T-helper 2 cell treated with Interferon-gamma antibody and Interleukin-4, amounts not matched to agents 5 μg/mL and 100 μg/mL, for 36 hours (primary cell): Measurements from ENCODE around the gene LUZP1.

ENCODE experiments used
- DNase-seq: peaks from one replicate; pipeline ENCODE4 v3.0.0; 2021; ENCODE audit warnings: low spot score
- H3K27ac Mint-ChIP-seq: one replicate; pipeline ENCODE4 v1.8.0; 2021; ENCODE audit warnings: mild to moderate bottlenecking, mixed read lengths
- H3K27me3 Mint-ChIP-seq: one replicate; pipeline ENCODE4 v1.8.0; 2021; ENCODE audit warnings: low read depth, mixed read lengths
- H3K36me3 Mint-ChIP-seq: one replicate; pipeline ENCODE4 v1.8.0; 2021; ENCODE audit warnings: low read depth, mixed read lengths
- H3K4me1 Mint-ChIP-seq: one replicate; pipeline ENCODE4 v1.8.0; 2021; ENCODE audit warnings: low read depth, mixed read lengths
- H3K4me3 Mint-ChIP-seq: one replicate; pipeline ENCODE4 v1.8.0; 2022; ENCODE audit warnings: mild to moderate bottlenecking, moderate library complexity, mixed read lengths
- H3K9me3 Mint-ChIP-seq: one replicate; pipeline ENCODE4 v1.8.0; 2021; ENCODE audit warnings: mixed read lengths

LUZP1 gene

GRCh38 chr1:23108918-23109533 lies 59.6 kb downstream of the LUZP1 start:
- no peaks in the 10 kb centered on the region for H3K9me3 Mint-ChIP-seq
- DNase-seq = peak; percentile 48
- H3K27ac Mint-ChIP-seq = no peak overlapping the region
- peaks cover 37% of the 10 kb centered on the region for H3K4me1 Mint-ChIP-seq
- H3K27me3 Mint-ChIP-seq = no peaks in the 10 kb centered on the region
- H3K4me3 Mint-ChIP-seq = no peak overlapping the region
- H3K36me3 Mint-ChIP-seq = peaks cover 27% of the 10 kb centered on the region

- DNase-seq = peak; percentile 55
- Mint-ChIP-seq H3K4me1 (peaks cover 37% of the 10 kb centered on the region), H3K27ac (peak overlapping the region; percentile 96), H3K36me3 (peaks cover 23% of the 10 kb centered on the region), H3K9me3 (no peaks in the 10 kb centered on the region), H3K27me3 (no peaks in the 10 kb centered on the region), H3K4me3 (peak overlapping the region; percentile 81)
These were observed 65.4 kb downstream of the LUZP1 start for GRCh38 chr1:23103001-23103889.

GRCh38 chr1:23102289-23102688 lies 66.4 kb downstream of the LUZP1 start:
- Mint-ChIP-seq H3K4me3 (no peak overlapping the region), H3K36me3 (peaks cover 19% of the 10 kb centered on the region), H3K27me3 (no peaks in the 10 kb centered on the region), H3K27ac (no peak overlapping the region), H3K9me3 (no peaks in the 10 kb centered on the region), H3K4me1 (peaks cover 37% of the 10 kb centered on the region)
- no peak for DNase-seq

- Mint-ChIP-seq H3K4me3 (no peak overlapping the region), H3K9me3 (no peaks in the 10 kb centered on the region), H3K27me3 (no peaks in the 10 kb centered on the region), H3K4me1 (peaks cover 37% of the 10 kb centered on the region), H3K27ac (no peak overlapping the region), H3K36me3 (peaks cover 17% of the 10 kb centered on the region)
- DNase-seq = no peak
These were observed 66.8 kb downstream of the LUZP1 start for GRCh38 chr1:23101887-23102286.

- Mint-ChIP-seq H3K36me3 (peaks cover 14% of the 10 kb centered on the region), H3K4me3 (no peak overlapping the region), H3K4me1 (peaks cover 37% of the 10 kb centered on the region), H3K9me3 (no peaks in the 10 kb centered on the region), H3K27ac (no peak overlapping the region), H3K27me3 (no peaks in the 10 kb centered on the region)
- no peak for DNase-seq
These were observed 67.4 kb downstream of the LUZP1 start for GRCh38 chr1:23101101-23101827.

GRCh38 chr1:23100074-23100748 lies 68.4 kb downstream of the LUZP1 start:
- peaks cover 8% of the 10 kb centered on the region for H3K36me3 Mint-ChIP-seq
- DNase-seq = peak; percentile 58
- H3K27me3 Mint-ChIP-seq = no peaks in the 10 kb centered on the region
- H3K9me3 Mint-ChIP-seq = no peaks in the 10 kb centered on the region
- H3K4me1 Mint-ChIP-seq = peaks cover 37% of the 10 kb centered on the region
- H3K27ac Mint-ChIP-seq = peak overlapping the region; percentile 70
- H3K4me3 Mint-ChIP-seq = peak overlapping the region; percentile 60

GRCh38 chr1:23099171-23099536 lies 69.5 kb downstream of the LUZP1 start:
- Mint-ChIP-seq H3K4me1 (peaks cover 35% of the 10 kb centered on the region), H3K9me3 (no peaks in the 10 kb centered on the region), H3K27ac (no peak overlapping the region), H3K4me3 (no peak overlapping the region), H3K36me3 (peaks cover 6% of the 10 kb centered on the region), H3K27me3 (no peaks in the 10 kb centered on the region)
- no peak for DNase-seq

GRCh38 chr1:23098463-23099170 lies 70.0 kb downstream of the LUZP1 start:
- peaks cover 10% of the 10 kb centered on the region for H3K36me3 Mint-ChIP-seq
- H3K4me3 Mint-ChIP-seq = peak overlapping the region; percentile 15
- peak; percentile 44 for DNase-seq
- H3K4me1 Mint-ChIP-seq = peaks cover 35% of the 10 kb centered on the region
- no peaks in the 10 kb centered on the region for H3K9me3 Mint-ChIP-seq
- no peak overlapping the region for H3K27ac Mint-ChIP-seq
- H3K27me3 Mint-ChIP-seq = no peaks in the 10 kb centered on the region

- Mint-ChIP-seq H3K27ac (no peak overlapping the region), H3K9me3 (no peaks in the 10 kb centered on the region), H3K4me3 (no peak overlapping the region), H3K27me3 (no peaks in the 10 kb centered on the region), H3K36me3 (peaks cover 10% of the 10 kb centered on the region), H3K4me1 (peaks cover 26% of the 10 kb centered on the region)
- no peak for DNase-seq
These were observed 71.3 kb downstream of the LUZP1 start for GRCh38 chr1:23097316-23097715.

- H3K4me3 Mint-ChIP-seq = no peak overlapping the region
- no peak overlapping the region for H3K27ac Mint-ChIP-seq
- DNase-seq = no peak
- H3K27me3 Mint-ChIP-seq = no peaks in the 10 kb centered on the region
- no peaks in the 10 kb centered on the region for H3K9me3 Mint-ChIP-seq
- H3K36me3 Mint-ChIP-seq = peaks cover 17% of the 10 kb centered on the region
- no peaks in the 10 kb centered on the region for H3K4me1 Mint-ChIP-seq
These were observed 76.2 kb downstream of the LUZP1 start for GRCh38 chr1:23092447-23092846.

- H3K27me3 Mint-ChIP-seq = no peaks in the 10 kb centered on the region
- H3K4me1 Mint-ChIP-seq = no peaks in the 10 kb centered on the region
- no peak for DNase-seq
- no peaks in the 10 kb centered on the region for H3K9me3 Mint-ChIP-seq
- peaks cover 17% of the 10 kb centered on the region for H3K36me3 Mint-ChIP-seq
- no peak overlapping the region for H3K4me3 Mint-ChIP-seq
- H3K27ac Mint-ChIP-seq = no peak overlapping the region
These were observed 77.1 kb downstream of the LUZP1 start for GRCh38 chr1:23091545-23091944.

GRCh38 chr1:23090056-23090455 lies 78.6 kb downstream of the LUZP1 start:
- Mint-ChIP-seq H3K4me3 (no peak overlapping the region), H3K36me3 (peaks cover 18% of the 10 kb centered on the region), H3K27ac (no peak overlapping the region), H3K27me3 (no peaks in the 10 kb centered on the region), H3K4me1 (no peaks in the 10 kb centered on the region), H3K9me3 (no peaks in the 10 kb centered on the region)
- DNase-seq = no peak

- Mint-ChIP-seq H3K4me1 (no peaks in the 10 kb centered on the region), H3K9me3 (no peaks in the 10 kb centered on the region), H3K36me3 (peaks cover 16% of the 10 kb centered on the region), H3K27me3 (no peaks in the 10 kb centered on the region), H3K27ac (no peak overlapping the region), H3K4me3 (no peak overlapping the region)
- DNase-seq = no peak
These were observed 80.6 kb downstream of the LUZP1 start for GRCh38 chr1:23088027-23088426.
